Islet of Langerhans (tissue), 1 donor: Measurements from ENCODE around the gene RIMBP2.

Source experiments
- FAIRE-seq: peaks from one replicate; lab custom pipeline; 2011; peaks lifted over from hg19 to GRCh38; lab: Jason Lieb, UNC

The RIMBP2 gene

DNA sequence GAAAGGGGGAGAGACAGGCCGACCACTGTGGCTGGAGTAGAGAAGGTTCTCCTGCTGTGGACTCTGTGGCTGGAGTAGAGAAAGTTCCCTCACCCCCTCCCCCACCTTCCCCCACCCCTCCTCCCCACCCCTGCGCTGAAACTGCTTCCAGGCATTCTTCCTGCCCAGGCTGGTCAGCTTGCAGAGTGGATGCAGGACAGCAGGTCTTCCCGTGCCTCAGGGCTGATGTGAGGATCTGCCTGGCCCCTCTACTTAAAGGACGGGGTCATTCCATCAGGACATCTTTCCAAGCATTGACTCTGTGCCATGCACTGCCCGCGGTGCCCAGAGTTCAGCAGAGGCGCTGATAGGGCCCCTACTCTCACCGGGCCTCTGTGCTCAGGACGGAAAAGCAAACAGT lies 13.2 kb upstream of the RIMBP2 start:
- FAIRE-seq = no peak

DNA sequence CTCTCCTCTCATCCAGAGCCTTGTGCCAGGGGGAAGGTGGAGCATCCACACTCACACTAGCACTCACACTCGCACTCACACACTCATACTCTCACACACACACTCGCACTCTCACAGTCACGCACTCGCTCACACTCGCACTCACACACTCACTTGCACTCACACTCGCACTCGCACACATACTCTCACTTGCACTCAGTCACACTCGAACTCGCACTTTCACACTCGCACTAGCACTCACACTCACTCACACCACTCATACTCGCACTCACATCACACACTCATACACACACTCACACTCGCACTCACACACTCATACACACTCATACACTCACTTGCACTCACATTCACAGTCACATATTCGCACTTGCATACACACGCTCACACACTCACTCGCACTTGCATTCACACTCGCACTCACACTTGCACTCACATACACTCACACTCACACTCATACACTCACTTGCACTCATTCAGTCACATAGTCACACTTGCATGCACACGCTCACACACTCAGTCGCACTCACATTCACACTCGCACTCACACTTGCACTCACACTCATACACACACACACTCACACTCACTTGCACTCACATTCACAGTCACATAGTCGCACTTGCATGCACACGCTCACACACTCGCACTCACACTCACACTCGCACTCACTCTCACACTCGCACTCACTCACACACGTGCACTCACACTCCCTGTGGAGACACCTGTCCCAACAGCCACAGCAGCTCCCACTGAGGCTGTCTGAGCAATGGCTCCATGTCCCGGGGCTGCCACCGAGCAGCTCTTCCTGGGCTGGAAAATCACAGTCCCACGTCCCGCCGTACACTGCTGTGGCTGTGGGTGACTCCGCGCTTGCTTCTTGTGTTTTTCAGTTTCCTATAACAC lies 12.3 kb upstream of the RIMBP2 start:
- no peak for FAIRE-seq

DNA sequence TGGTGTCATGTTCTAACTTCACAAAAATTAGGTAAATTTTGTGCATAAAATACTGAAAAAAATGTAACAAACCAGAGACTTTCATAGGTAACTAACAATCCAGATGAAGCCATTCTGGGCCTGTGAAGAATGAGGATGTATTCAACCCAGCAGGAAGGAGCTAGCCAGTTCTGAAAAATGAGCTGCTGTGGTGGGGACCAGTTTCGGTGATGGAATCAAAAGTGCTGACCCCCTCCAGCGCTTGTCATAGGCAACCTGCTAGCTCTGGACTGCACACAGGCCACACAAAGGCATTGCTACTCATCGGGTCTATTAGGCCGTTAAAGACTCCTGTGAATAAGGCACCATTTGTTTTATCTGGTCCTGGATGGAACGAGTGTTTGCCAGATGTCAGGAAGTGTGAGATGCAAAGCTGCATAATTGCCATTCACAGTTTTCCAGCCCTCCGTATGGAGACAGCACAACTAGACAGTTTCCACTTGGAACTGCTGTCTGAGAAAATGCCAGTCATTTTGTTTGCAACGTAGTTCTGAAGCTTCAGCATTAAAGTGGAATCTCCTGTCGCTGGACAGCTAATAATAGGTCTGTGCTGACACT lies 3.3 kb upstream of the RIMBP2 start:
- no peak for FAIRE-seq

DNA sequence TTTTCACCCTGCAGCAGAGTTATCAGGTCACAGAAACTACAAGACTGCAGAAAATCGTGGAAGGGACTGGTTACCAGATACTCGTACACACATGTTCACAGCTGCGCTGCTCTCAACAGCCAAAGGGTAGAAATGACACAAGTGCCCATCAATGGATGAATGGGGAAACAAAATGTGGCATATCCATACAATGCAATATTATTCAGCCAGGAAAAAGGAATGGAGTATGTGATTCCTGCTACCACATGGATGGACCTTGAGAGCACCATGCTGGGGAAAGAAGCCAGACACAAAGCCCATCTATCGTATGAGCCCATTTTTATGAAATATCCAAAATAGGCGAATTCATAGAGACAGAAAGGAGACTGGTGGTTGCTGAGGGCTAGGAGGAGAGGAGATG lies 1.7 kb upstream of the RIMBP2 start:
- FAIRE-seq = no peak

- no peak for FAIRE-seq
These were observed 869 bp upstream of the RIMBP2 start for GRCh38 chr12:130716969-130717366.

DNA sequence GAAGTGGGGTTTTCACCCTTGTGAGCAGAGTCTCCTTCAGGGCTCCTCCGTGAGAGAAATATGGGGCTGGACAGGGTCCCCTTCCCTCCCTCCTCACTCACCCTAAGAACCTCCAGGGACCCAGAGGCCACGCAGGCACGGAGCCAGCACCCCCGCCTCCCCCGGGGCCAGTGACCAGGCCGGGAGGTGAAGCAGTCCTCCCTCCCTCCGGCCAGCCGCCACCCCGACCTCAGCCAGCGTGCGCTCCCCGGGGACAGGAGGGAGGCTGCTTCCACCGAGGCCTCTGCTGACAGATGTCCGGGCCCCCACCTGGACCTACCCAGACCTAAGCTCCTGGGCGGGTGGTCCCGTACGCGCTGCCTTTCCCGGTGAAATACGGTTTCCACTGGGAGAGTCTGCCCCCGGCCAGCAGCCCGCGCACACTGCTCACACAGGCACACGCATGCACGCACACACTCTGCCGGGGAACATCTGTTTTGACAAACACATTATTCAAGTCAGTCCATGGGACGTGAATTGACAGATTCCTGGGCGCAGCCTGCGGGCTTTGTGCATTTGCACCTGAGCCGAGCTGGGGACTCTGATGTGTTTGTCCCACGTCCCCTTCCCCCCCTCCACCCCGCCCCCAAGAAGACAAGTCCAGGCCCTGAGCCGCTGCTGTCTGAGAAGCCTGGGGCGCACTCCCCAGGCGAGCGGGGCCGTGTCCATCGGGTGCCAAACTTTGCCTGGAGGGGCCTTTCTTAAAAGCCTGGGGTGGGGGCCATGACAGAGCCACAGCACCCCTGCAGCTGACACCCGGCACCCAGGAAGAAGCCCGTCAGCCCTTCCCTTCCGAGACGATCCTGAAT lies 725 bp downstream of the RIMBP2 start:
- no peak for FAIRE-seq

GRCh38 chr12:130714591-130715149 lies 1.4 kb downstream of the RIMBP2 start:
- FAIRE-seq = no peak

DNA sequence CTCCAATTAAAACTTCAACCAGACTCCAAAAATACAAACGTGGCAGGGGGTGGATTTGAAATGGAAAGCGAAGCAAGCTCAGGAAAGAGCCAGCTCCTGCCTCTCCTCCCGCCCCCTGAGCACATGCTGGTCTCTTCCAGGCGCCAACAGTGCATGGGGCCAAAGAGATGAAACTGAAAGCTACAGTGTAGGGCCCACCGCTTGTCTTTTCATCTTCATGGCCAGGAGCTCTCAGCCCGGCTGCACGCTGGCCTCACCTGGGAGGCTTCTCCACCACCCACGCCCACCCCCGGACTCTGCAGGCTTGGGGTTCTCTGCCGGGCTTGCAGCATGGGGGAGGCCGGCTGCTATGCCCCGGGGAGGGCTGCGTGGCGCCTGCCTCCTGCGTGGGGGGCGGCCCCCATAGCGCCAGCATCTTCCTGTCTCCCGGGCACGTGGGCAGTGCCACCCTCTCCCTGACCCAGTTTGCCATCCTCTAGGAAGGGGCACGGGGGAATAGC lies 2.0 kb downstream of the RIMBP2 start:
- FAIRE-seq = no peak

- FAIRE-seq = no peak
These were observed 2.5 kb downstream of the RIMBP2 start for GRCh38 chr12:130713581-130713991.

DNA sequence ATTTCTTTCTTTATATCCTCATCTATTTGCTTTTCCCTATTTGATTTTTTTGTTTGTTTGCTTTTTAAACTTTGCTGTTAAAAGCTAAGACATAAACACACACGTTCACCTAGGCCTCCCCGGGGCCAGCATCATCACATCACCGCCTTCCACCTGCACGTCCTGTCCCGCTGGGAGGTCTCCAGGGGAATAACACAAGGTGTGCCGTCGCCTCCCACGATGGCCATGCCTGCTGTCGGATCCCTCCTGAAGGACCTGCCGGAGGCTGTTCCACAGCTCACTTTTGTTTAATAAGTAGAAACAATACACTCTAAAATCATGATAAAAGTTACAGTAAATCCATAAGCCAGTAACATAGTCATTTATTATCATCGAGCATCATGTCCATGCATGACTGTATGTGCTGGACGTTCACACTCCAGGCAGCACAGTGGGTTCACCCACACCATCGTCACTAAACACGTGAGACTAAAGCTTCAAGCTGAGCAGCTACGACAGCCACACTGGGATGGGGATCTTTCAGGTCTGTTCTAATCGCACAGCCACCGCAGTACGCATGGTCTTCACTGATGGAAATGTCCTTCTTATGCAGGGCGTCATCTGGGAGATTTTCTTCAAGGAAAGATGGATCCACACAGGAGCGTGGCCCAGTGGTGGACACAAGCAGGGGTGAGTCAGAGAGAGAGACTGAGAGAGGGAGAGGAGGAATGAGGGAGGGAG lies 3.6 kb downstream of the RIMBP2 start:
- no peak for FAIRE-seq

GRCh38 chr12:130711756-130712155 lies 4.3 kb downstream of the RIMBP2 start:
- FAIRE-seq = no peak

GRCh38 chr12:130710733-130711080 lies 5.4 kb downstream of the RIMBP2 start:
- no peak for FAIRE-seq

DNA sequence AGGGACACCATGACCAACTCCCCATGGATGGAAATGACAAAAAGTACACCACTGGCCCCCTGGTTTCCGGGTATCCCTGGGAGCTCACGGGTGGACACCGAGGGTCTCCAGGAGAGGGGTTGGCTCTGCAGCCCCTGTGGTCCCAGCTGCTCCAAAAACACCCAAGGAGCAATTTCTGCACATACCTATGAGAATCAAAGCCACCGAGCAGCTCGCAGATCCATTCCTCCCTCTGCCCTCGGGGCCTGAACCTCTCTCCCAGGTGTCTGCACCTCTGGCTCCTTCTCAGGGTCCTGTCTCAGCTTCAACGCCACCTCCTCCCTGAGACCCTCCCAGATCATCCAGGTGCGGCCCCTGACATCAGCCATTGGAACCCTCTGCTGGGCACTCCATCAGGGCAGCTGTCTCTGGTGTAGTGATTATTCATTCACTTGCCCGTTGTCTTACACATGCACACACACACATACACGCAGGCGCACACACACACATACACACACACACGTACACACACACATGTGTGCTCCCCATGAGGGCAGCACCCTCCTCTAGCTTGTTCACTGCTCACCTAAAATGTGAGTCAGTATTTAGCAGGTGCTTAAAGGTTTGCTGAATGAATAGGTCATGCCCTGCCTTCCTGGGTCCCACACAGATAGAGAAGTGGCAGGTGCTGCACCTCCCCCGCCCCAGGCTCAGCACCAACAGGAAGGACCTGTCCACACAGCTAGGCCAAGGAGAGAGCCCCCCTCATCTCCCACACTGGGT lies 5.9 kb downstream of the RIMBP2 start:
- FAIRE-seq = no peak

- FAIRE-seq = no peak
These were observed 6.7 kb downstream of the RIMBP2 start for GRCh38 chr12:130709151-130709970.

DNA sequence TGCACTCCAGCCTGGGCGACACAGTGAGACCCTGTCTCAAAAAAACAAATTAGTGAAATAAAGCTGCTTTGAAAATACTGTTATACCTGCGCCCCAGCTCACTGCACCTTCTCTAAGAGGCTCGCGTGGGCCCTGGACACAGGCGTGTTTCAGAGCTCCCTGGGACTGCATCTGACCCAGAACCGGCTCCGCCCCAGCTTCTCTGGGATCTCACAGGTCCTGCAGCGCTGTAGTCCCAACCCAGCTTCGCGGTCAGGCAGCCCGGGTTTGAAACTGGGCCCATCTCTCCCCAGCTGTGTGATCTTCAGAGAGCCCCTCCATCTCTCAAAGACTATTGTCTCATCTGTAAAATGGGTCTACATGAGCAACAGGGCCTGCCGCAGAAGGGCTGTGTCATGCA lies 7.5 kb downstream of the RIMBP2 start:
- FAIRE-seq = no peak

GRCh38 chr12:130707571-130707891 lies 8.6 kb downstream of the RIMBP2 start:
- no peak for FAIRE-seq

- no peak for FAIRE-seq
These were observed 9.1 kb downstream of the RIMBP2 start for GRCh38 chr12:130706885-130707570.

DNA sequence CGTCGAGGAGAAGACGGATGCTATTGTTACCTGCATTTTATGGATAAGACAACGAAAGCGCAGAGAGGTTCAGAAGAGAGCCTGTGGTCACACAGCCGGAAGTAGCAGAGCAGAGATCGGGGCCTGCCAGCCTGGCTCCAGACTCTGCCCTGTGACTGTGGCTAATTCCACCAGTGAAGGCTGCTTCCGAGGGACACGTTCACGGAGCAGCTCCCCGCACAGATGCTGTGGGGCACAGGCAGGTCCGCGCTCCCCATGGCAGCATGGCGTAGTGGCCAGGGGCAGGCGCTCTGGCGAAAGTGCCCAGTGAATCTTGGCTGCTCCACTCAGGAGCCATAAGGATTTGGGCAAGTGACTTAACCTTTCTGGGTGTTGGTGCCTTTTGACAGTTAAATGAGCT lies 9.8 kb downstream of the RIMBP2 start:
- FAIRE-seq = no peak

DNA sequence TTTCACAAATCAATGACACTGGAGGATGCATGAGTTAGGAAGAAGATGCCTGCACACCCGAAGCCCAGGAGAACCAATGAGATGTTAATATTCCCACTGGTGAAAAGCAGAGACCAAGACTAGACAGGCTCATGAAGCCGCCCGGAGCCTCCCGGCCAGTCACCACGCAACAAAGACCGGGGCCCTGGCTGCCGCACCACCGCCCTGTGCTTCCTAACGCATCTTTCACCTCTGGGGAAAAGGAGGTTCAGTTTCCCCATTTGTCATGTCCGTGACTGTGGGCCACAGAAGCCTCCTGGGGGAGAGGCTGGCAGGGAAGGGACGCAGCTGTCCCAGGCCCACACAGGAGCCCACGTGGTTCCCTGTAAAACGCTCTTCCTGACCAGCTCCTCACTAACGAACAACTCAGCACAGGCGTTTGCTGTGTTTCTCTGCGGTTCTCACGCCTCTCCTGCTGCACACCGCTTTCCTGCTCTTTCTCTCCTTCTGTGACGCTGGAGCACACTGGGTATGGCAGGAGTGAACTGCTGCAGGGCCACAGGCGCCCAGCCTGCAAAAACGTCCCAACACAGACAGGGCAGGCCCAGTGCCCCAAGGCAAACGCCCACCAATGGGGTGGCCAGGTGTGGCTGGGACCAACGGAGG lies 10.8 kb downstream of the RIMBP2 start:
- no peak for FAIRE-seq
